ENCODE results near the gene UNC80. TPM values are rescaled to one million over a fixed set of nuclear protein-coding genes. Genes with fewer than 3 reads are reported as not detected.

The UNC80 gene
- total RNA-seq, 1 donor from 2014 or later, result not detected

DNA sequence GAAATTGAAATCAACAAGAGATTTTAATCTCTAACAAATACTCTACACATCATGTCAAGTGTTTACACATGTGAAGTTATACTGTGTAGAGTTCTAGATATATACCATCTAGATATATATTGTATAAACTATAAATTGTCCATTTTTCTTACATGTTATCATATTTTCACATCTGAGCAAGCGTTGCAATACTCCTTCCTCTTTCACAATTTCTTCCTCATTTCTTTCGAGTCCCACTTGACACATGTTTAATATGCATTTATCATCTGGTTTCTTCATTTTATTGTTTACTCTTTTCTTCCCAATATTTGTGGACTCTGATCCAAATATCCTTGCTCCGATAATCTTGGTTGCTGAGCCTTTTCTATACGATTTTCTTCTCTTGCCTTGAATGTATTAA, 50.2 kb downstream of the UNC80 start:
- Mint-ChIP-seq H3K36me3 (ENCODE audit: low read depth) (no peaks in the 10 kb centered on the region), H3K9me3 (no peaks in the 10 kb centered on the region), H3K27ac (no peak overlapping the region), H3K27me3 (ENCODE audit: insufficient read depth) (no peaks in the 10 kb centered on the region), H3K4me3 (no peak overlapping the region), H3K4me1 (ENCODE audit: low read depth) (no peaks in the 10 kb centered on the region)
- intact Hi-C loops (cut with micrococcal nuclease), result no loop called here
- no peak for DNase-seq (ENCODE audit: low spot score)

DNA sequence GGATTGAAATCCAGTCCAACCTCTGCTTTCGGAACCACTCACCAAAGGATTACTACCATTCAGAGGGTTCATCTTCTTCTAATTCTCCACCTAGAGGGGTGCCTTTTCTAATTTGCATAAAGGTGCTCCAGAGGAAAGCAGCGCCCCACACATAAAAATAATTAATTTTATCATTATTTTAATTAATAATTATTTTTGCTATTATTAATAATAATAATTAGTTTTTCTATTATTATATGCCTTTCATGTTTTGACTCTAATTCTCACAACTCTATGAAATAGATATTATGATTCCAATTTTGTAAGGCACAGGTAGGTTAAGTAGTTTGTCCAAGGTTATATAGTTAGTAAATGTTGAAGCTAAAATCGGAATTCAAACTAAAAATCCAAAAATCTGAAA, 51.9 kb downstream of the UNC80 start:
- Mint-ChIP-seq H3K9me3 (no peaks in the 10 kb centered on the region), H3K27ac (no peak overlapping the region), H3K36me3 (ENCODE audit: low read depth) (no peaks in the 10 kb centered on the region), H3K4me3 (no peak overlapping the region), H3K27me3 (ENCODE audit: insufficient read depth) (no peaks in the 10 kb centered on the region), H3K4me1 (ENCODE audit: low read depth) (no peaks in the 10 kb centered on the region)
- no peak for DNase-seq (ENCODE audit: low spot score)
- intact Hi-C loops (cut with micrococcal nuclease), result no loop called here

DNA sequence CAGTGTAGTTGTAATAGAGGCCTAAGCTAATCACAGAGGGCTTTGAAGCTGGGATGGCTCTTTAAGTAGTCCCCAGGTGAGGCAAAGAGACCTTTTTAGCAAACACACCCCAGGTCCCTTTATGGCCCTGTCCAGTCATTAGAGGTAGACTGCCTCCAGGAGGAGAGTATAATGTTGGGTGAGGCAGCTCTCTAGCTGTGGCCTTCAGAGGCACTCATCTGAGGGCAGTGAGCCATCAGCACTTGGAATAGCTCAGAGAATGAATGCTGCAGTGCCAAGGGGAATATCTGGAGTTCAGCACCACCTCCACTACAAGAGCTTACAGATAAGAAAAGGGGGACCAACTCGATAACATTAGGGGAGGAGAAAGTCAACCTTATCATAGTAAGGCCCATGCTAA, 52.8 kb downstream of the UNC80 start:
- no peaks in the 10 kb centered on the region for H3K27me3 Mint-ChIP-seq (ENCODE audit: insufficient read depth)
- no peaks in the 10 kb centered on the region for H3K4me1 Mint-ChIP-seq (ENCODE audit: low read depth)
- H3K9me3 Mint-ChIP-seq, result no peaks in the 10 kb centered on the region
- no peak for DNase-seq (ENCODE audit: low spot score)
- intact Hi-C loops (cut with micrococcal nuclease), result no loop called here
- no peaks in the 10 kb centered on the region for H3K36me3 Mint-ChIP-seq (ENCODE audit: low read depth)
- H3K27ac Mint-ChIP-seq, result no peak overlapping the region
- H3K4me3 Mint-ChIP-seq, result no peak overlapping the region

DNA sequence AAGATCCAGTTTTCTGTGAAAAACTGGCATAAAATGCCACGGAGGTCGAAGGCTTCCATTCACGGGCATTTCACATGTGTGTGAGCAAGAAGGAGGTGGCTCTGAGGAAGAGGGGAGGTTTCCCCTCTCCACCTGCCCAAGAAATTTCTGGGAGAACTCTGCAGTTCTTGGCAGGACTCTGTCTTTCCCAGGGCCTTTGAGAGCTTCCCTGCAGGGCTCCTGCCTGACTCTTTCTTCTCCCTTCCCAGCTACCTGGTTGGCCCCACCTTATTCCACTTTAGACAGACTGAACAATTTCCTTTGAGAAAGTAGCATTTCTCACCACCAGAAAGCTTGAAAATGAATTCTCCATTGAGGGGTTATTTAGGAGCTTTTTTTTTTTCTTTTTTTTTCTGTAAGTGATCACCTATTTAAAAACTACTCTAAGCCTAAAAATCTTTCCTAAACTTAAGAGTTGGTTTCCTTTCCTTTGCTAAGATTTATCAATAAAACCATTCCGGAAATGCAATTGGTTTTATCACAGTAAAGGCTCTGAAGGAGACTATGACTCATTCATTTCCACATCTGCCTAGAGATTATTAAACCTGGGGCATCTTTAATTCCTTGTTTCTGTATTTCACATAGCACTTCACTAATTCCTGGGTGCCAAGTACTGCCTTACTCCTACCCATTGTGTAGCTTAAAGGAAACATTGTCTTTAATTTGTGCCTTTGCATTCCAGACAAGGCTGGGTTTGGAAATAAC, 59.3 kb downstream of the UNC80 start:
- DNase-seq (ENCODE audit: low spot score), result no peak
- intact Hi-C loops (cut with micrococcal nuclease), result no loop called here
- no peak overlapping the region for H3K4me3 Mint-ChIP-seq
- no peaks in the 10 kb centered on the region for H3K9me3 Mint-ChIP-seq
- no peaks in the 10 kb centered on the region for H3K4me1 Mint-ChIP-seq (ENCODE audit: low read depth)
- H3K27ac Mint-ChIP-seq, result no peak overlapping the region
- no peaks in the 10 kb centered on the region for H3K27me3 Mint-ChIP-seq (ENCODE audit: insufficient read depth)
- no peaks in the 10 kb centered on the region for H3K36me3 Mint-ChIP-seq (ENCODE audit: low read depth)

DNA sequence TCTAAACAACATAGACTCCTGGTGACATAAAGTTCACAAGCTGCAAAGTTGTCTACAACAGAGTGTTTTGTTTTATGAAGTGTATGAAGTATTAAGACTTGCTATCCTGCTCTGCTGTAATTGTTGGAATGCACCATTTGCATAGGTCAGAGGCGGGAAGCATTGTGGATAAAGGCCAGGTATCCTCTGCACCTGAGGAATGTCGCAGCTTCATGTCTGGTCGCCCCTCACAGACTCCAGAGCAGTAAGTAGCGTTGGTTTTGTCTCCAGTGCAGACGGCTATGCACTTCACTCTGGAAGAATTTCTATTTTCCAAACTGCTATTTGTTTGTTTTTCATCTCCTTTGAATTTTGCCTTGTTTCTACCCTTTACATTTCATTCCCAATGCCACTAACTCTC, 63.1 kb downstream of the UNC80 start:
- Mint-ChIP-seq H3K4me1 (ENCODE audit: low read depth) (no peaks in the 10 kb centered on the region), H3K36me3 (ENCODE audit: low read depth) (no peaks in the 10 kb centered on the region), H3K4me3 (no peak overlapping the region), H3K9me3 (no peaks in the 10 kb centered on the region), H3K27me3 (ENCODE audit: insufficient read depth) (no peaks in the 10 kb centered on the region), H3K27ac (no peak overlapping the region)
- DNase-seq (ENCODE audit: low spot score), result no peak
- intact Hi-C loops (cut with micrococcal nuclease), result no loop called here

DNA sequence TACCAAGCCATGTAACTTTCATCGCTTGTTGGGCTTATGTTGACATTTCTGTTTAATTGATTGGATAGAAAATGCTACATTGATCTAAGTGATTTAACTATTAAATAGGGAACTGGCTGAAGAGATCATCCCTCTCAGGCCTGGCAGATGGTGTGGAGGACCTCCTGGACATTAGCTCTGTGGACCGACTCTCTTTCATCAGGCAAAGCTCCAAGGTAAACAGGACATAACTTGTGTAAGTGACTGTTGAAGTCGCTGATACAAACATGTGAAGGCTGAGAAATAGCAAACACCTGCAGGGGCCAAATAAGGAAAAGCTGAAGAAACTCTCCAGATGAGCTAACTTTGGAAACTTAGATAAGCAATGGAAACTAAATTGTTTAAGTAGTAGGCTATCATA, 68.8 kb downstream of the UNC80 start:
- no peak overlapping the region for H3K4me3 Mint-ChIP-seq
- intact Hi-C loops (cut with micrococcal nuclease), result no loop called here
- H3K4me1 Mint-ChIP-seq (ENCODE audit: low read depth), result no peaks in the 10 kb centered on the region
- no peaks in the 10 kb centered on the region for H3K36me3 Mint-ChIP-seq (ENCODE audit: low read depth)
- H3K27ac Mint-ChIP-seq, result no peak overlapping the region
- H3K27me3 Mint-ChIP-seq (ENCODE audit: insufficient read depth), result no peaks in the 10 kb centered on the region
- no peak for DNase-seq (ENCODE audit: low spot score)
- no peaks in the 10 kb centered on the region for H3K9me3 Mint-ChIP-seq

DNA sequence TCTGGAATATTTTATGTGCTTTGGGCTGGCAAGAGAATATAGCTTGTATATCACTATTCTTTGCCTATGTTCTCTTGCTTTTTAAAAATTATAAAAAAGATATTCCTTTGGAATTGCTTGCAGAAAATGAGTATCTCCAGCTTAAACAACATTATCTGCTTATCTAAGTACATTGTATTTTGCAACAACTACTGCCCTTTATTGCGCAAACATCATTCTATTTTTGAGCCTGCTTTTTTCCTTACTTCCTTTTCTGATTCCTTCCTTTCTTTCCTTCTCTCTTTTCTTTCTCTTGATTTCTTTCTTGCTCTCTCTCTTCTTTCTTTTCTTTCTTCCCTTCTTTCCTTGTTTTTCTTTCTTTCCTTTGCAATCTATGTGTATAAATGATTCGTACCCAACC, 74.0 kb downstream of the UNC80 start:
- DNase-seq (ENCODE audit: low spot score), result no peak
- Mint-ChIP-seq H3K4me3 (no peak overlapping the region), H3K27ac (no peak overlapping the region), H3K9me3 (no peaks in the 10 kb centered on the region), H3K36me3 (ENCODE audit: low read depth) (no peaks in the 10 kb centered on the region), H3K4me1 (ENCODE audit: low read depth) (no peaks in the 10 kb centered on the region), H3K27me3 (ENCODE audit: insufficient read depth) (no peaks in the 10 kb centered on the region)
- intact Hi-C loops (cut with micrococcal nuclease), result no loop called here

DNA sequence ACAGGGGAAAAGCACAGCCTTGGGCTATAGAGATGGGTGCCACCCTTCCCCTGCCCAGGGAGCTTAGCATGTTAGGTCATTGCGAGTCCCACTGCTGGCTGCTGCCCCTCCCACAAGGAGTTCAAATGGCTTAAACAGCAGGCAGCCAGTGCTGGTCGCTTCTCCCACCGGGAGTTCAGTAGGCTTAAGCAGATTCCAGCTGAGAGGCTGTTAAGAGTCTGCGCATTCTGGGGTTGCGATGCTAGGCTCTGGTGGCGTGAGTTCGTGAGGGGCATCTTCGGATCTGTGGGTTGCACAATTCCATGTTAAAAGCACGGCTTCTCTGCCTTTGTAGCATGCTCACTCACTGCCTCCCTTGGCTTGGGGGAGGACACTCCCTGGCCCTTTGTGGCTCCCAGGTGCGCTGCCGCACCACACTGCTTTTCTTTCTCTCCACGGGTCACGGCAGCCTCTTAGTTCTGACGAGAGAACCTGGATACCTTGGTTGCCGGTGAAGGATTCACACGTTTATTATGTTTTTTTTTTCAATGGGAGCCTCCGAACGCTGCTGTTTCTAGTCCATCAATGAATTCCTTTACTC, 93.2 kb downstream of the UNC80 start:
- no peaks in the 10 kb centered on the region for H3K27me3 Mint-ChIP-seq (ENCODE audit: insufficient read depth)
- intact Hi-C loops (cut with micrococcal nuclease), result no loop called here
- H3K4me3 Mint-ChIP-seq, result no peak overlapping the region
- H3K9me3 Mint-ChIP-seq, result no peaks in the 10 kb centered on the region
- no peaks in the 10 kb centered on the region for H3K4me1 Mint-ChIP-seq (ENCODE audit: low read depth)
- H3K27ac Mint-ChIP-seq, result no peak overlapping the region
- H3K36me3 Mint-ChIP-seq (ENCODE audit: low read depth), result no peaks in the 10 kb centered on the region
- DNase-seq (ENCODE audit: low spot score), result no peak

DNA sequence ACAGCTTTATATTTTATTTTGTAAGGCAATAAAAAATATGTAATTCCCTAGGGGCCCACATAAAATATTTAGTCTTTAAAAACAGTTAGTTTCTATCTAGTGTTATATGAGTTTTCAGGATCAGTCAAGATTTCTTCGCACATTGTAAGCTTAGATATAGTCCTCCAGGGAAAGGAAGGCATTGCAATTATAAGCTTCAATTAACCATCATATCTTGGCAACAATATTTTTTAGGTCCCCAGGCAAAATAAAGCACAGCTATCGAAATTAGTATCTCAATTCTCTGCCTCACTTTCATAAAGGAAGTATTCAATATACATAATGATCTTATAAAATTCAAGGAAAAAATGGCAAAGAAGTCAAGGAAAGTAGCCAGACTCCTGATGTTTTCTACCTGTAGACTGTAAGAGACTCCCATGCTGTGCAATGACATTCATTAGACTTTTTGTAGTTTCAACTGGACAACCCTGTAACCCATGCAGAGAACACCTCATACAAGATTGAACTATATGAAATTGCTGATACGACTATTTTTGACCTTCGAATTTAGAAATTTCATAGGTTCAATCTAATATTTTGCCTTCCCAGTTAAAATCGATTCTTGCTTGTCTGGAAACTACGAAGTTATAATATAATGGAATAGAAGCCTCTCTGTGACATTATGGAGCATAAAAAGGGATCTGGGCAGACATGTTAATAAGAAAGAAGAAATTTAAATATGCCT, 96.8 kb downstream of the UNC80 start:
- Mint-ChIP-seq H3K36me3 (ENCODE audit: low read depth) (no peaks in the 10 kb centered on the region), H3K27me3 (ENCODE audit: insufficient read depth) (no peaks in the 10 kb centered on the region), H3K4me3 (no peak overlapping the region), H3K27ac (no peak overlapping the region), H3K9me3 (no peaks in the 10 kb centered on the region), H3K4me1 (ENCODE audit: low read depth) (no peaks in the 10 kb centered on the region)
- intact Hi-C loops (cut with micrococcal nuclease), result no loop called here
- DNase-seq (ENCODE audit: low spot score), result no peak

DNA sequence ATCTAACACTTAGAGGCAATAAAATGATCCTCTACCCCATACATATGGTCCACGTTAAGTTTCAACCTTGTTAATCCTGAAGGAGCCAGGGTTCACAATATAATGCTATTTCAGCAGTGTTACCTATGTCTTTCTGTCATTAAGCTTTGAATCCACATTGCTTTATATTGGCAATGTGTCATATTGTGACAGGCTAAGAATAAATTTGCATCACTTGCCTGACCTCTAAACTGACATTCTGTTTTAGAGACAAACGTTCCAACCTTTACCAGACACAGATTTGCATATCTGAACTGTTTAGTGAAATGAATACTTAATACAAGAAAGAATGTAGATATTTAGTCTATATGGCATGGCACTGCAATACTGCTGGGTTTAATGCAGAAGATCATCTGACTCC, 98.4 kb downstream of the UNC80 start:
- intact Hi-C loops (cut with micrococcal nuclease), result no loop called here

DNA sequence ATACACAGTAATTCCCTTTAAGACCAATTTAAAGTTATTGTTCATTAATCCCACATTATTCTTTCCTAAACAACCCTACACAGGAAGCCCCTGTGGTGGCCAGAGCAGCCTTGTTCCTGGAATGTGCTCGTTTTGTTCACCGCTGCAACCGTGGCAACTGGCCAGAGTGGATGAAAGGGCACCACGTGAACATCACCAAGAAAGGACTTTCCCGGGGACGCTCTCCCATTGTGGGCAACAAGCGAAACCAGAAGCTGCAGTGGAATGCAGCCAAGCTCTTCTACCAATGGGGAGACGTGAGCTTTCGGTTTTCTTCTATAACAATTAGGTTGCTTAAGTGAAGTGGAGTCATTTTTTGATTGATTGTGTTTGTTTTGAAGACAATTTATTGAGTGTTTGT, 101.0 kb downstream of the UNC80 start:
- no peaks in the 10 kb centered on the region for H3K36me3 Mint-ChIP-seq (ENCODE audit: low read depth)

More for the DNA sequence above, 98.4 kb downstream of the UNC80 start:
- Mint-ChIP-seq H3K4me3 (no peak overlapping the region), H3K36me3 (ENCODE audit: low read depth) (no peaks in the 10 kb centered on the region), H3K27ac (no peak overlapping the region), H3K27me3 (ENCODE audit: insufficient read depth) (peaks cover 2% of the 10 kb centered on the region), H3K4me1 (ENCODE audit: low read depth) (no peaks in the 10 kb centered on the region), H3K9me3 (no peaks in the 10 kb centered on the region)
- DNase-seq (ENCODE audit: low spot score), result no peak

DNA sequence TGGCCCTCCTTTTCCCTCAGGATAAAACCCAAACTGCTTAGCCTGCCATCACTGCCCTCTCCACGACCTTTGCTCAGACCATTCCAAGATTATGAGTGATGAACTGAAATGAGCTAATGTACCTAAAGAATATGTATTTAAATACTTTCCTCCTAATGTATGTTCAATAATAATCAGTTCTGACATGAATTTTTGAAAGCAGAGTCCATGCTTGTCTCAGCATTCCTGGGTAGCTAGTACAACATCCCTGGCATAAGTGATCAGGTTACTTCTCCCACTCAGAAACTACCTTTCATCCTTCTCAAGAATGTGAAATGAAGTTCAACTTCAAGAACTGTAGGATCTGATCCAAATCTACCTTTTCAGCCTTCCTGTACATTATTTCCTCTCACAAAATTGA, 103.6 kb downstream of the UNC80 start:
- Mint-ChIP-seq H3K9me3 (no peaks in the 10 kb centered on the region), H3K27ac (no peak overlapping the region), H3K4me1 (ENCODE audit: low read depth) (no peaks in the 10 kb centered on the region), H3K4me3 (no peak overlapping the region), H3K27me3 (ENCODE audit: insufficient read depth) (peaks cover 2% of the 10 kb centered on the region), H3K36me3 (ENCODE audit: low read depth) (no peaks in the 10 kb centered on the region)
- no peak for DNase-seq (ENCODE audit: low spot score)
- intact Hi-C loops (cut with micrococcal nuclease), result no loop called here

More for the DNA sequence above, 101.0 kb downstream of the UNC80 start:
- no peak for DNase-seq (ENCODE audit: low spot score)
- peaks cover 2% of the 10 kb centered on the region for H3K27me3 Mint-ChIP-seq (ENCODE audit: insufficient read depth)
- intact Hi-C loops (cut with micrococcal nuclease), result no loop called here
- H3K4me3 Mint-ChIP-seq, result no peak overlapping the region
- no peaks in the 10 kb centered on the region for H3K4me1 Mint-ChIP-seq (ENCODE audit: low read depth)
- no peak overlapping the region for H3K27ac Mint-ChIP-seq
- H3K9me3 Mint-ChIP-seq, result no peaks in the 10 kb centered on the region

DNA sequence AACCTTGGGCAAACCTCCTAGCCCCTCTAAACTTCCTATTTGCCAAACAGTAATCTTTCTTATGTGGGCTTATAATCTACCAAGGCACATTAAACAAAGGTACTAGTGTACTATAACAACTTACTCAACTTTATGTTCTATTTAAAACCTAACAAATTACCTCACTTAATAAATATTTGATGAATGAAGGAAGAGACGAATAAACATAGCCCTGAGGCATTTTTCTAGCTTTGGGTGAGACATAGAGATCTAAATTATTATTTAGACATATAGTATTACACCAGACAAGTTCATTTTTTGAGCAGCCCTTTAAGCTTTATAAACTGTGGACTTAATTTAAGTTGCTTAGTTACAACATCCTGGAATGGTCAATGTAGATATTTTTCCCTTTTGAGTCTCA, 104.6 kb downstream of the UNC80 start:
- Mint-ChIP-seq H3K9me3 (no peaks in the 10 kb centered on the region), H3K4me3 (no peak overlapping the region), H3K27me3 (ENCODE audit: insufficient read depth) (peaks cover 2% of the 10 kb centered on the region), H3K4me1 (ENCODE audit: low read depth) (no peaks in the 10 kb centered on the region), H3K36me3 (ENCODE audit: low read depth) (no peaks in the 10 kb centered on the region), H3K27ac (no peak overlapping the region)
- no peak for DNase-seq (ENCODE audit: low spot score)
- intact Hi-C loops (cut with micrococcal nuclease), result no loop called here
